SJSA1 (cell line): ENCODE data around the gene GPR55. TPM values are rescaled to one million over a fixed set of nuclear protein-coding genes. Genes with fewer than 3 reads are reported as not detected.
"Not testable (repeated sequence)": the region's sequence is repeated elsewhere in the genome, so short reads cannot be mapped to it uniquely, and the experiment has no call there.

Experiments used
- DNase-seq, 2 experiments: peaks; one replicate each; pipeline ENCODE4 v3.0.0-alpha.2; 2015 to 2020; ENCODE audit warnings: low spot score in 2 of 2, low read depth in 1 of 2
- H3K27ac ChIP-seq: fragments of 250-450 bp; sonication (Bioruptor Pico); 2 replicates; pipeline ENCODE4 v1.5.1; 2020; ENCODE audit warnings: mild to moderate bottlenecking, moderate library complexity
- H3K27me3 ChIP-seq: fragments of 250-450 bp; sonication (Bioruptor Pico); replicated peaks from 2 replicates; pipeline ENCODE4 v1.5.1; 2020; ENCODE audit warnings: mild to moderate bottlenecking, moderate library complexity
- H3K36me3 ChIP-seq: fragments of 250-450 bp; sonication (Bioruptor Pico); 2 replicates; pipeline ENCODE4 v1.5.1; 2020; ENCODE audit warnings: mild to moderate bottlenecking
- H3K4me1 ChIP-seq: fragments of 250-450 bp; sonication (Bioruptor Pico); replicated peaks from 2 replicates; pipeline ENCODE4 v1.6.1; 2021; ENCODE audit warnings: mild to moderate bottlenecking
- H3K4me3 ChIP-seq: fragments of 250-450 bp; sonication (Bioruptor Pico); 2 replicates; pipeline ENCODE4 v1.5.1; 2020; ENCODE audit warnings: mild to moderate bottlenecking
- H3K9me3 ChIP-seq: fragments of 250-450 bp; sonication (Bioruptor Pico); replicated peaks from 2 replicates; pipeline ENCODE4 v1.5.1; 2020; ENCODE audit warnings: mild to moderate bottlenecking
- total RNA-seq: library from RNA; depleted of rRNA; stranded (reverse); fragments of >200 nt; shearing (Covaris generic); gene quantifications from 2 replicates; pipeline ENCODE4 v1.2.3, GENCODE V29; 2014; rRNA removed

GPR55 gene, protein sequence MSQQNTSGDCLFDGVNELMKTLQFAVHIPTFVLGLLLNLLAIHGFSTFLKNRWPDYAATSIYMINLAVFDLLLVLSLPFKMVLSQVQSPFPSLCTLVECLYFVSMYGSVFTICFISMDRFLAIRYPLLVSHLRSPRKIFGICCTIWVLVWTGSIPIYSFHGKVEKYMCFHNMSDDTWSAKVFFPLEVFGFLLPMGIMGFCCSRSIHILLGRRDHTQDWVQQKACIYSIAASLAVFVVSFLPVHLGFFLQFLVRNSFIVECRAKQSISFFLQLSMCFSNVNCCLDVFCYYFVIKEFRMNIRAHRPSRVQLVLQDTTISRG
- total RNA-seq: 2.6 and 5.7 TPM in 2 replicates

DNA sequence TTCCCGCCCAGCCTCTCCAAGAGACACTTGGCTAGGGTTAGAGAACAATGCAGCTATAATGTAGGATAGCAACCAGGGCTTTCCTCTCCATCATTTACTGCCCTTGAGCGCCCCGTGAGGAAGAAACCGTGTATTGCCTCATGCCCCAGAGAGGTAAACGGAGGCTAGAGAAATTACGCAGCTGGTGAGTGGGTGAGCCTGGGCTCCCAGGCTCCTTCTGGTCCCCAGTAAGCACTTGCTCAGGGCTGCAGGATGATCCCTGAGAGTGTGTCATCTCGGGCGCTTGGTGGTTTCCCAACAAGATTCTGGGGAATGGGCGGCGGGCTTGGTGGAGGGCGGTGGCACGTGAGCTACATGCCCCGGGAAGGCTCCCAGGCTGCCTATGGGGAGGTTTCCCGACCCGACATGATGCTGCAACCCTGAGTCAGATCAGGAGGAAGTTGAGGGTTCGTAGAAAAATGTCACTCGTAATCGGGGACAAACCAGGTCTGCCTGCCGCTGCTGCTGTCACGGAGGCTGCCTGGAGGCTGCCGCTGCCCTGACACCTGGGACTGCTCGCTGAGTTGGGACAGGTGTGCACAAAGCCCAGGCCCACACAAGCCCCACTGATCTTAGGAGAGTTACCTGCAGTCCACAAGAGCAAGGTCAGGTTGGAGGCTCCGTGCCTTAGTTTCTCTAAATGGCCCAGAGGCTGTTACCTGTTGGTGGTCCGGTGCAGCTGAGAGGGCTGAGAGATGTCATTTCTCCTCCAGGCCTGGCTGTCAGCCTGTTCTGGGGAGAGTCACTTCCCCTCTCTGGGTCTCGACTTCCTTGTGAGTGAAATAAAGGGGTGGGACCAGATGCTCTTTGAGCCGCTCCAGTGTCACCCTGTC lies at the start of gene GPR55:
GPR55 (minus strand) TSS at position 773 of the 872 bp plus-strand sequence. CDS start 14,280 bp downstream, outside the sequence.
- H3K27ac ChIP-seq: no peak within 1 kb of the TSS
- H3K27me3 ChIP-seq: no peaks in the 10 kb centered on the region
- H3K4me3 ChIP-seq: no peak within 1 kb of the TSS
- H3K9me3 ChIP-seq: no peaks in the 10 kb centered on the region
- peaks cover 9% of the 10 kb centered on the region; the same call in 1 of the 2 replicates for H3K4me1 ChIP-seq
- DNase-seq: peak in 1 of 2 experiments; percentile 35
- H3K36me3 ChIP-seq: no peaks in the 10 kb centered on the region

DNA sequence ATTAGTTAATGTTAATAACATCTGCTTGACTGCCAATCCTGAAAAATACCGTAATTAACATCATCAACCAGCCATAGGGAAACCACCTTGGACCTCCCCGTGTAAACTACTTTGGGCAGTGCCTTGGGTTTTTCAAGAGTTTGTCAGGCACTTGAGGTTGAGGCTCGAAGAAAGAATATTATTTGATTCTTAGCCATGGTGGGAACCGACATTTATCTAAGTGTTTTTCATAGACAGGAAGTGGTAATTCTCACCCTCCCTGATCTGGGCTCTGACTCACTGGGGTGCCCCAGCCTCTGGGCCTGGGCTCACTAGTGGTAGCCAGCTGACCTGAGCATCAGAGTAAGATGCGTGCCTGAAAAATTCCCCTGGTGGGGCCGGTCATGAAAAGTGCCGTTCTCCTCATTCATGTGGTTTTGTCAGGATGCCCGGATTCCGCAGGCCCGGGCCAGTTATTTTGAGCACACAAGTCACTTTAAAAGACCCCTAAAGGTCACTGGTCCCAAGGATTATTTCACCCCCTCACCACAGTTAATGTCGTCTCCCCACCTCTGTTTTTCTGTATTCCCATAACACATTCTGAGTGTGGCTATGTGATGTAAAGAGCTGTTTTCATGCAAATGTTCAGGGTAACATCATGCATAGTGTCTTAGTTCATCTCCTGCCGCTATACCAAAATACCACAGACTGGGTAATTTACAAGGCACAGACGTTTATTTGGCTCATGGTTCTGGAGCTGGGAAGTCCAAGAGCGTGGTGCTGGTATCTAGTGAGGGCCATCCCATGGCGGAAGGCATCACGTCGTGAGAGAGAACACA lies 49.3 kb upstream of the GPR55 start:
- H3K36me3 ChIP-seq: no peaks in the 10 kb centered on the region
- peak overlapping the region; percentile 89 for H3K27ac ChIP-seq
- peaks cover 24% of the 10 kb centered on the region for H3K4me1 ChIP-seq
- no peak overlapping the region for H3K4me3 ChIP-seq
- H3K27me3 ChIP-seq: no peaks in the 10 kb centered on the region
- DNase-seq: peak; percentile 86 to 92
- no peaks in the 10 kb centered on the region for H3K9me3 ChIP-seq

GRCh38 chr2:230972046-230972445 lies 47.0 kb upstream of the GPR55 start:
- H3K27ac ChIP-seq: no peak overlapping the region
- H3K36me3 ChIP-seq: no peaks in the 10 kb centered on the region
- no peak for DNase-seq
- H3K27me3 ChIP-seq: no peaks in the 10 kb centered on the region
- no peak overlapping the region for H3K4me3 ChIP-seq
- H3K9me3 ChIP-seq: no peaks in the 10 kb centered on the region
- peaks cover 28% of the 10 kb centered on the region for H3K4me1 ChIP-seq

GRCh38 chr2:230969659-230970015 lies 44.6 kb upstream of the GPR55 start:
- Histone ChIP-seq H3K27ac (no peak overlapping the region), H3K9me3 (no peaks in the 10 kb centered on the region), H3K4me3 (peak overlapping the region; percentile 27), H3K27me3 (no peaks in the 10 kb centered on the region), H3K4me1 (peaks cover 23% of the 10 kb centered on the region), H3K36me3 (no peaks in the 10 kb centered on the region)
- DNase-seq: no peak

DNA sequence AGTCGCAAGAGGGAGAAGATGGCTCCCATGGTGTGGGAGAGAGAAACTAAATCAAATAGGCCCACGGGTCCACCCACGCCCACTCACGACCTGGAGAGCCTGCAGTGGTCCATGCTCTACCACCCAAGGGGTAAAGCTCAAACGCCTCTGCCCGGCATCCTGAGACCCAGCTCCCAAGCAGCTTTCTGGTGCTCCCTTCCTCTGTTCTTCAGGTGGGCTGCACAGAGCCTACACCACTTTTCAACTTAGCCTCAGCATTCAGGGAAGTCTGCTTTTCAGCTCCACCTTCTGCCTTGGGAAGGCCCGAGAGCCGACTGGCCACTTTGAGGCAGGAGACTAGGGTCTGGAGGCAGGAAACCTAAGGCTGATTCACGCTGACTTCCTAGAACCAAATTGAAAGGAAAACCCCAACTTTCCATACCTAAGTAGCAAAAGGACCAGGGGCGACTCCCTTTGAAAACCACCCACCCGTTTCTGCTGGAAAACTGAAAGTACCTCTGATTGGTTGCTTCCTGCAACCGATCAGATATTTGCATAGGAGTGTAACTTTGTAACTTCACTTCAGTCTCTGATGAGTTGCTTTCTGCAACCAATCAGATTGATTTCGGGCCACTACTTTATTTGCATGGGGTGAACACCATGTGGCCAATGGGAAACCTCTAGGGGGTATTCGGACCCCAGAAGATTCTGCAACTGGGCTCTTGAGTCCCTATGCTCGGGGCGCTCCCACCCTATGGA lies 44.0 kb upstream of the GPR55 start:
- DNase-seq: peak in 1 of 2 experiments; percentile 40
- Histone ChIP-seq H3K9me3 (no peaks in the 10 kb centered on the region), H3K4me3 (peak overlapping the region; percentile 27), H3K4me1 (peaks cover 18% of the 10 kb centered on the region), H3K27me3 (no peaks in the 10 kb centered on the region), H3K27ac (0 out of 2 replicates have a peak overlapping the region, but pooled peaks have one; percentile 30), H3K36me3 (no peaks in the 10 kb centered on the region)

GRCh38 chr2:230968314-230968713 lies 43.3 kb upstream of the GPR55 start:
- not testable (repeated sequence) for H3K27me3 ChIP-seq, H3K27ac ChIP-seq, H3K36me3 ChIP-seq, DNase-seq, H3K9me3 ChIP-seq, H3K4me3 ChIP-seq
- peaks cover 11% of the 10 kb centered on the region; the same call in 1 of the 2 replicates for H3K4me1 ChIP-seq

GRCh38 chr2:230967113-230967512 lies 42.1 kb upstream of the GPR55 start:
- no peaks in the 10 kb centered on the region for H3K27me3 ChIP-seq
- H3K36me3 ChIP-seq: no peaks in the 10 kb centered on the region
- H3K27ac ChIP-seq: no peak overlapping the region
- H3K4me1 ChIP-seq: peaks cover 13% of the 10 kb centered on the region
- no peak for DNase-seq
- no peaks in the 10 kb centered on the region for H3K9me3 ChIP-seq
- H3K4me3 ChIP-seq: no peak overlapping the region

DNA sequence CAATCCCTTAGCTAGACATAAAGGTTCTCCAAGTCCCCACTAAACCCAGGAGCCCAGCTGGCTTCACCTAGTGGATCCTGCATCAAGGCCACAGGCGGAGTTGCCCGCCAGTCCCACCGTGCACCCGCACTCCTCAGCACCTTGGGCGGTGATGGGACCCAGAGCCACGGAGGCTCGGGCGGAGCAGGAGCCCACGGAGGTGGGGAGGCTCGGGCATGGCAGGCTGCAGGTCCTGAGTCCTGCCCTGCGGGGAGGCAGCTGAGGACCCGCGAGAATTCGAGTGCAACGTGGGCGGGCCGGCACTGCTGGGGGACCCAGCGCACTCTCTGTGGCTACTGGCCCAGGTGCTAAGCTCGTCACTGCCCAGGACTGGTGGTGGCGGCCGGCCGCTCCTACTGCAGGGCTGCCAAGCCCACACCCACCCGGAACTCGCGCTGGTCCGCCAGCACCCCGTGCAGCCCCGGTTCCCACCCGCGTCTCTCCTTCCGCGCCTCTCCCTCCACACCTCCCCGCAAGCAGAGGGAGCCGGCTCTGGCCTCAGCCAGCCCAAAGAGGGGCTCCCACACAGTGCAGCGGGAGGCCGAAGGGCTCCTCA lies 39.2 kb upstream of the GPR55 start:
- no peak overlapping the region for H3K4me3 ChIP-seq
- no peak for DNase-seq
- H3K4me1 ChIP-seq: peaks cover 31% of the 10 kb centered on the region
- no peaks in the 10 kb centered on the region for H3K9me3 ChIP-seq
- no peaks in the 10 kb centered on the region for H3K36me3 ChIP-seq
- no peak overlapping the region for H3K27ac ChIP-seq
- H3K27me3 ChIP-seq: no peaks in the 10 kb centered on the region

- no peaks in the 10 kb centered on the region for H3K36me3 ChIP-seq
- peak overlapping the region; percentile 16 for H3K4me3 ChIP-seq
- H3K27ac ChIP-seq: peak overlapping the region; percentile 67
- H3K9me3 ChIP-seq: no peaks in the 10 kb centered on the region
- no peaks in the 10 kb centered on the region for H3K27me3 ChIP-seq
- DNase-seq: peak; percentile 77 to 80
- peaks cover 47% of the 10 kb centered on the region for H3K4me1 ChIP-seq
Measured at GRCh38 chr2:230961091-230961491, 36.0 kb upstream of the GPR55 start.

DNA sequence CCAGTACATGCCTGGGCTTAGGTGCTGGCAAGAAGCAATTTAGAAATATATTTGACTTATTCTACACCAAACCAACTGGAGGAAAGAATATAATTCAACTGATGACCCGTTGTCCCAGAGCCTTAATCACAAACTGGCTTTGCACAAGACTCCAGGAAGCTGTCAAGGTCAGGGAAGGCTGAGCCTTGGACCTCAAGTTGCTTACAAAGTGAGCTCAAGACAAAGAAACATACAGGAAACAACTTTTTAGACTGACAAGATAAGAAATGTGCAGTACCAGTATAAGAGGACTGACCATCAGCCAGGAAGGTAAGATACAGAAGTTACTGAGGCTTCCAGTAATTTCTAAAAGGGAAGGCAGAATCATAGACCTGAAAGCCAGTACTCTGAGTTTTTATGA lies 35.0 kb upstream of the GPR55 start:
- Histone ChIP-seq H3K4me1 (peaks cover 47% of the 10 kb centered on the region), H3K9me3 (no peaks in the 10 kb centered on the region), H3K27me3 (no peaks in the 10 kb centered on the region), H3K4me3 (peak overlapping the region; percentile 16), H3K27ac (peak overlapping the region; percentile 67), H3K36me3 (no peaks in the 10 kb centered on the region)
- no peak for DNase-seq

GRCh38 chr2:230958820-230959756 lies 34.0 kb upstream of the GPR55 start:
- Histone ChIP-seq H3K27ac (no peak overlapping the region), H3K27me3 (no peaks in the 10 kb centered on the region), H3K9me3 (no peaks in the 10 kb centered on the region), H3K4me1 (peaks cover 47% of the 10 kb centered on the region), H3K4me3 (no peak overlapping the region), H3K36me3 (no peaks in the 10 kb centered on the region)
- no peak for DNase-seq
